GM12801 (cell line): ENCODE measurements around the gene SNCAIP.

Source experiments
- TF ChIP-seq, protein P1 (sequence below): IDR thresholded peaks from one replicate; pipeline ENCODE4 v1.5.1; 2011; ENCODE audit warnings: control low read depth; ENCODE audit not compliant: insufficient read length; ENCODE audit errors: extremely low read depth

The SNCAIP gene

DNA sequence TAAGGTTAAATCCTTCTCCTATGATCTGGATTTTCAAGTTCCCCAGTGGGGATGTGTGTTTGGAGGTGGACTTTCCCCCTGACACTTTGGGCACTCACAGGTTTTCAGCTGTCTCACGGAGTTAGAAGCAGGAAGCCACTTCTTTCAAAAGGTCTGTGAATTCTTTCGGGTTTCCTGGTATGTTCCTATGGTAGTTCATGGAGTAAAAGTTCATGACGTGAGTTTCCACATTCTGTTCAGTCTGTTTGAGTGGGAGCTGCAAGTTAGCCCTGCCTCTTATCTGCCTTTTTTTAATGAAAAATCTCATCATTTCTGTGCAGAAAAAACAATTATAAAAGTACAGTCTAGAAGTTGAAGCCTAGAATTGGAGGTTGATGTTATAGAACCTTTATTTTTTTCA is 24.9 kb upstream of the SNCAIP start:
- TF ChIP-seq, protein P1, sequence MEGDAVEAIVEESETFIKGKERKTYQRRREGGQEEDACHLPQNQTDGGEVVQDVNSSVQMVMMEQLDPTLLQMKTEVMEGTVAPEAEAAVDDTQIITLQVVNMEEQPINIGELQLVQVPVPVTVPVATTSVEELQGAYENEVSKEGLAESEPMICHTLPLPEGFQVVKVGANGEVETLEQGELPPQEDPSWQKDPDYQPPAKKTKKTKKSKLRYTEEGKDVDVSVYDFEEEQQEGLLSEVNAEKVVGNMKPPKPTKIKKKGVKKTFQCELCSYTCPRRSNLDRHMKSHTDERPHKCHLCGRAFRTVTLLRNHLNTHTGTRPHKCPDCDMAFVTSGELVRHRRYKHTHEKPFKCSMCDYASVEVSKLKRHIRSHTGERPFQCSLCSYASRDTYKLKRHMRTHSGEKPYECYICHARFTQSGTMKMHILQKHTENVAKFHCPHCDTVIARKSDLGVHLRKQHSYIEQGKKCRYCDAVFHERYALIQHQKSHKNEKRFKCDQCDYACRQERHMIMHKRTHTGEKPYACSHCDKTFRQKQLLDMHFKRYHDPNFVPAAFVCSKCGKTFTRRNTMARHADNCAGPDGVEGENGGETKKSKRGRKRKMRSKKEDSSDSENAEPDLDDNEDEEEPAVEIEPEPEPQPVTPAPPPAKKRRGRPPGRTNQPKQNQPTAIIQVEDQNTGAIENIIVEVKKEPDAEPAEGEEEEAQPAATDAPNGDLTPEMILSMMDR: no peak

- TF ChIP-seq, protein P1: no peak
These were observed 20.8 kb upstream of the SNCAIP start for GRCh38 chr5:122291000-122291901.

GRCh38 chr5:122292332-122292731 is 19.7 kb upstream of the SNCAIP start:
- TF ChIP-seq, protein P1: no peak

- TF ChIP-seq, protein P1: no peak
These were observed 16.9 kb upstream of the SNCAIP start for GRCh38 chr5:122295138-122295537.

GRCh38 chr5:122296871-122297270 is 15.2 kb upstream of the SNCAIP start:
- TF ChIP-seq, protein P1: no peak

GRCh38 chr5:122297587-122298298 is 14.3 kb upstream of the SNCAIP start:
- TF ChIP-seq, protein P1: no peak

GRCh38 chr5:122300374-122300773 is 11.7 kb upstream of the SNCAIP start:
- TF ChIP-seq, protein P1: no peak
